C4-2B (cell line): ENCODE results near the gene KCNK15.

ENCODE experiments used
- CTCF ChIP-seq: fragments of 450-650 bp; conservative IDR thresholded peaks from 2 replicates; pipeline ENCODE4 v1.5.1; 2017; ENCODE audit warnings: mild to moderate bottlenecking
- ZFX ChIP-seq: fragments of 450-650 bp; IDR thresholded peaks from 2 replicates; pipeline ENCODE4 v1.6.1; 2017

GRCh38 chr20:44756956-44757355 lies 11.3 kb downstream of the KCNK15 start:
- TF ChIP-seq CTCF (no peak), ZFX (no peak)
